Upper lobe of right lung (tissue), 1 donor: ENCODE measurements around the gene VEZF1. TPM values are rescaled to one million over a fixed set of nuclear protein-coding genes. Genes with fewer than 3 reads are reported as not detected.
A peak's percentile ranks its signal among the peaks of the same experiment; 100 is the strongest.

ENCODE experiments used
- ATAC-seq: fragments of 200-7000 bp; cut with Tn5 transposase; one replicate; pipeline ENCODE4 v1.9.1; 2020; ENCODE audit warnings: mild to moderate bottlenecking, moderate library complexity
- DNase-seq: peaks from one replicate; pipeline ENCODE4 v3.0.0-alpha.2; 2020
- H3K27ac ChIP-seq: fragments of 200-600 bp; one replicate; pipeline ENCODE4 v1.8.0; 2022
- H3K27me3 ChIP-seq: fragments of 200-600 bp; one replicate; pipeline ENCODE4 v1.8.0; 2022; ENCODE audit warnings: mild to moderate bottlenecking
- H3K36me3 ChIP-seq: fragments of 200-600 bp; one replicate; pipeline ENCODE4 v1.8.0; 2022
- H3K4me1 ChIP-seq: fragments of 200-600 bp; one replicate; pipeline ENCODE4 v1.8.0; 2022
- H3K4me3 ChIP-seq: fragments of 200-600 bp; one replicate; pipeline ENCODE4 v1.8.0; 2022; ENCODE audit warnings: mild to moderate bottlenecking
- H3K9me3 ChIP-seq: fragments of 200-600 bp; one replicate; pipeline ENCODE4 v1.8.0; 2022
- CTCF ChIP-seq: fragments of 200-600 bp; IDR thresholded peaks from one replicate; pipeline ENCODE4 v1.8.0; 2022; ENCODE audit warnings: antibody characterized with exemption
- intact Hi-C: fragments of 100-400 bp; cut with DNase I; formaldehyde crosslinking; loops from one replicate; pipeline ENCODE4 v1.11.0; 2022
- total RNA-seq: library from RNA; stranded (reverse); fragmentation: NEBNext Ultra II Directional; extraction: Animal tissue kit (Norgen Biotek cat#: 25700); gene quantifications from one replicate; pipeline ENCODE4 v1.2.1, GENCODE V29; 2021
- donor health status: DM: no; HTN: yes; CAD: no; lungs with severe emphysema.

Gene VEZF1
- total RNA-seq, 1 donor from 2014 or later, result 77.1 TPM

DNA sequence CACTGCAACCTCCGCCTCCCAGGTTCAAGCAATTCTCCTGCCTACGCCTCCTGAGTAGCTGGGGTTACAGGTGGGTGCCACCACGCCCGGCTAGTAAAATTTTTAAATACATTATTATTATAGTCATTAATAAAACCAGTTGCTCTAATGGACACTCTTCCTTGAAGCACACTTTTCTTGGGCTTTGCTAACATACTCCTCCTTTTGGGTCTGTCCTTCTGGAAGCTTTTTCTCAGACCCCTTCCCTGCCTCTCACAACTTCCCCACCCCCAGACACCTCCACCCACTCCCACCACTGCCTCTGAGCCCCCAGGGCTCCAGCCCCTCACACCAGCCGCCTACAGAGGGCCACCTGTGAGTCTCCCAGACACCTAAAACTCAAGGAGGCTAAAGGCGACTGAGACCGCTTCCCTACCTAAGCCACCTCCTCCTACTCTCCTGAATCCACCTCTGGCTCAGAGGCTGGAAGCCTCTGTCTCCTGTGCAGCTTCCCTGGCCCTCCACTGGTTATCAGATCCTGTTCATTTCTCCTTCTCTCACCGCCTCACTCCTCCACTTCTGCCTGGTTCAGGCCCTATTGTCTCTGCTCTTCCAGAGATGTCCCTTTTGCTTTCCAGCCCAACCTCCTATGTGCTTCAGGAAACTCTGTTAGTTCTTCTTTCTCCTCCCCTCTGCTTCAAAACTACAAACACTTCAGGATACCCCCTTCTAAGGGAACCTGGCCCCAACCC is 30.8 kb downstream of the VEZF1 start:
- H3K36me3 ChIP-seq, result no peaks in the 10 kb centered on the region
- H3K9me3 ChIP-seq, result no peaks in the 10 kb centered on the region
- no peak for TF ChIP-seq CTCF
- no peak overlapping the region for H3K4me3 ChIP-seq
- H3K4me1 ChIP-seq, result peaks cover 16% of the 10 kb centered on the region
- DNase-seq (peak; percentile 51), ATAC-seq (no peak)
- no peaks in the 10 kb centered on the region for H3K27me3 ChIP-seq
- no peak overlapping the region for H3K27ac ChIP-seq
- intact Hi-C loops, result no loop called here

GRCh38 chr17:57956291-57957119 is 31.5 kb downstream of the VEZF1 start:
- intact Hi-C loops, result no loop called here
- no peak for TF ChIP-seq CTCF
- Histone ChIP-seq H3K27ac (no peak overlapping the region), H3K4me1 (peaks cover 20% of the 10 kb centered on the region), H3K27me3 (no peaks in the 10 kb centered on the region), H3K4me3 (peak overlapping the region; percentile 62), H3K36me3 (no peaks in the 10 kb centered on the region), H3K9me3 (no peaks in the 10 kb centered on the region)
- ATAC-seq (no peak), DNase-seq (peak; percentile 31)

DNA sequence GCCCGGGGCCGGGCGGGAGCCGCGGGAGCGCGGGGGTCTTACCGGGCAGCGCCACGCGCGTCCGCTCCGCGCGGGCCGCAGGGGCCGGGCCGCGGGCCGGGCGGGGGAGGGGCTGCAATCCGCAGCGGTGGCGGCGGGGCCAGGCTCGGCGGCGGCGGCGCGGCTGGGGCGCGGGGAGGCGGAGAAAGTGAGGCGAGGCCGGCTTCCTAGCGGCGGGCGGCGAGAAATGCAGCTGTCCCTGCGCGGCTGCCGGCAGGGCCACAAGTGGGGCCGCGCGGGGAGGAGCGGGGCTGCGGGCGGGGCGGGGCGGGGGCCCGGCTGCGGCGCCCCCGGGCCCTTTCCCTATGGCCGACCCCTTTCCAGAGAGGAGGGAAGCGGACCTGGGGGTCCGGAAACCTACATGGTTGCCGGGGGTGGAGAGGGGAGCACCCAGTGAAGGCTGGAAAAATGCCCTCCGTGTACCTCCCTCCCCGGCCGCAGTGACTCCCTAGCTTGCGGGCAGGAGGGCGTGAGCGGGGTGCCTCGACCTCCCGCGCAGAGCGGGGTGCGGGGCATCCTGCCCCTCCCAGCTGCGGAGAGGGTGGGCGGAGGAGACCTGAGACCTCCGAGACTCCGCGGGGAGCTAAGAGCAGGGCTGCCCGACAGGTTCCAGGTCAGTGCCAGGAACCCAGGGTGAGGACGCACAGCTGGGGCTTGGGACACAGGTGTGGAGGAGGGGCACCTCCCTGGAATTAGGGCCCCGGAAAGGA is 32.7 kb downstream of the VEZF1 start, which contains the start of gene CUEDC1:
CUEDC1 (minus strand) TSS at position 230 of the 749 bp plus-strand sequence. CDS start 69,848 bp downstream, outside the sequence.
- ATAC-seq, result peak; percentile 91
- Histone ChIP-seq H3K9me3 (no peaks in the 10 kb centered on the region), H3K4me1 (peaks cover 24% of the 10 kb centered on the region), H3K27me3 (no peaks in the 10 kb centered on the region), H3K4me3 (peak within 1 kb of the TSS; percentile 72), H3K27ac (peak within 1 kb of the TSS; percentile 94), H3K36me3 (no peaks in the 10 kb centered on the region)
- peak; percentile 28 for TF ChIP-seq CTCF
- intact Hi-C loops, result no loop called here
- peak; percentile 94 for DNase-seq

DNA sequence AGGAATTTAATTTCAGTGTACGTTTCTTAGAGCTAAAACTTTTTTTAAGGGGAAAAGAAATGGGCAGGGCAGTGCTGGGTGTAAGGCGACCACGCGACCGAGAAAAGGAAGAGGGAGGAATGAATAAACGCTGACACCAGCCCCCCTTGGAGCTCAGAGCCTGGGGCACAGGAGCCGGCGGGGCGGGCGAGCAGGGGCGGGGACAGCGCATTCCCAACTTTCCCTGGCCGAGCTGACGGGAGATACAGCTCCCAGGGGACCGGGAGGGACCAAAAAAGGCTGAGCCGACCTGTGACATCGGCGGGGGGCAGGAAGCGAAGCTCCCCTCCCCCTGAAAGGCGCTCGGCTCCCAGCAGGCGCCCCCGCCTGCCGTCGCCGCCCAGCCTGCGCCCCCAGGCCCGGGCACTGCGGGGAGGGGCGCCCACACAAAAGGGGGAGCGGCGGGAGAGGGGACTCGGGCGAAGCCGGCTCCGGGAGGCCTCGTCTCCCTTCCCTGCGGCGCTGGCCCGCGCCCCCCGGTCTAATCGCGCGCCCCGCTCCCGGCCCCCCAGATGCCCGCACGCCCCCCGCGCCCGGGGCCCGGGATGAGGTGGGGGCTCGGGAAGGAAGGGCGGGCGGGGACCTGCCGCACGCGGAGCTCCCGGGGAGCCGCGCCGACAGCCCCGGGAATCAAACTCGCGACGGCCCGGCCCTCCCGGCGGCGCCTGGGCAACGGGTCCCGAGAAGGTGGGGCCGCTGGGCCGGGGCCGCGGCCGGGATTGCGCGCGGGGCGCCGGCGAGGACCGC is 33.5 kb downstream of the VEZF1 start:
- ATAC-seq, result peak; percentile 63
- Histone ChIP-seq H3K36me3 (no peaks in the 10 kb centered on the region), H3K4me3 (peak overlapping the region; percentile 72), H3K27me3 (no peaks in the 10 kb centered on the region), H3K27ac (peak overlapping the region; percentile 94), H3K4me1 (peaks cover 32% of the 10 kb centered on the region), H3K9me3 (no peaks in the 10 kb centered on the region)
- intact Hi-C loops, result no loop called here
- peak; percentile 82 for DNase-seq
- TF ChIP-seq CTCF, result no peak
